Trophoblast cell (in vitro differentiated cells and primary cell): ENCODE results near the gene PHF21A.

Experiments
- DNase-seq, 2 donors: peaks; one replicate each; pipeline ENCODE4 v3.0.0-alpha.2; 2016
- H2AFZ ChIP-seq: 2 replicates; pipeline ENCODE4 v1.6.1; 2013; ENCODE audit warnings: low read length, moderate library complexity, mild to moderate bottlenecking; ENCODE audit not compliant: insufficient read depth, poor library complexity
- H2AK5ac ChIP-seq: 2 replicates; pipeline ENCODE4 v1.6.1; 2013; ENCODE audit warnings: mild to moderate bottlenecking, low read length
- H2BK120ac ChIP-seq: 2 replicates; pipeline ENCODE4 v1.6.1; 2013; ENCODE audit warnings: low read length, mild to moderate bottlenecking, moderate library complexity; ENCODE audit not compliant: insufficient read depth, poor library complexity
- H2BK12ac ChIP-seq: 2 replicates; pipeline ENCODE4 v1.6.1; 2013; ENCODE audit warnings: mild to moderate bottlenecking, low read length, moderate library complexity
- H2BK5ac ChIP-seq: 2 replicates; pipeline ENCODE4 v1.6.1; 2013; ENCODE audit warnings: low read length, low read depth, moderate library complexity, mild to moderate bottlenecking; ENCODE audit not compliant: poor library complexity
- H3K14ac ChIP-seq: 2 replicates; pipeline ENCODE4 v1.6.1; 2013; ENCODE audit warnings: mild to moderate bottlenecking, low read length
- H3K18ac ChIP-seq: 2 replicates; pipeline ENCODE4 v1.6.1; 2013; ENCODE audit warnings: mild to moderate bottlenecking, low read length
- H3K23ac ChIP-seq: 2 replicates; pipeline ENCODE4 v1.6.1; 2013; ENCODE audit warnings: low read length
- H3K27ac ChIP-seq: 2 replicates; pipeline ENCODE4 v1.5.1; 2013; ENCODE audit warnings: low read depth, mild to moderate bottlenecking, inconsistent platforms, low read length, moderate library complexity
- H3K27me3 ChIP-seq: 2 replicates; pipeline ENCODE4 v1.6.1; 2013; ENCODE audit warnings: inconsistent platforms, mild to moderate bottlenecking, low read length, moderate library complexity; ENCODE audit not compliant: insufficient read depth
- H3K36me3 ChIP-seq, 2 experiments: 1 replicate in 1 of 2; 2 replicates in 1 of 2; pipeline ENCODE4 v1.6.1; 2013; ENCODE audit warnings: low read length in 2 of 2, mild to moderate bottlenecking in 2 of 2, moderate library complexity in 1 of 2; ENCODE audit not compliant: insufficient read depth in 2 of 2, control insufficient read depth in 1 of 2
- H3K4ac ChIP-seq: 2 replicates; pipeline ENCODE4 v1.6.1; 2013; ENCODE audit warnings: low read depth, mild to moderate bottlenecking, low read length, moderate library complexity
- H3K4me1 ChIP-seq, 2 experiments: 1 replicate in 1 of 2; 2 replicates in 1 of 2; pipeline ENCODE4 v1.6.1; 2013; ENCODE audit warnings: low read length in 2 of 2, mild to moderate bottlenecking in 2 of 2, moderate library complexity in 1 of 2; ENCODE audit not compliant: insufficient read depth in 2 of 2, control insufficient read depth in 1 of 2
- H3K4me2 ChIP-seq: 2 replicates; pipeline ENCODE4 v1.6.1; 2013; ENCODE audit warnings: inconsistent platforms, mild to moderate bottlenecking, low read length, moderate library complexity
- H3K4me3 ChIP-seq: 2 replicates; pipeline ENCODE4 v1.5.1; 2013; ENCODE audit warnings: mild to moderate bottlenecking, low read depth, low read length, inconsistent platforms
- H3K79me1 ChIP-seq: one replicate; pipeline ENCODE4 v1.6.1; 2013; ENCODE audit warnings: low read length
- H3K79me2 ChIP-seq: 2 replicates; pipeline ENCODE4 v1.6.1; 2013; ENCODE audit warnings: low read length, mild to moderate bottlenecking; ENCODE audit not compliant: control insufficient read depth, insufficient read depth, poor library complexity
- H3K9ac ChIP-seq: 2 replicates; pipeline ENCODE4 v1.6.1; 2013; ENCODE audit warnings: mild to moderate bottlenecking, low read length
- H3K9me3 ChIP-seq: 2 replicates; pipeline ENCODE4 v1.6.1; 2013; ENCODE audit warnings: low read depth, mild to moderate bottlenecking, control low read depth, inconsistent platforms, low read length; ENCODE audit not compliant: insufficient read depth
- H4K12ac ChIP-seq: 2 replicates; pipeline ENCODE4 v1.6.1; 2013; ENCODE audit warnings: low read depth, mild to moderate bottlenecking, low read length, moderate library complexity
- H4K8ac ChIP-seq: 2 replicates; pipeline ENCODE4 v1.6.1; 2013; ENCODE audit warnings: low read depth, mild to moderate bottlenecking, low read length, moderate library complexity
- H4K91ac ChIP-seq: one replicate; pipeline ENCODE4 v1.6.1; 2013; ENCODE audit warnings: low read depth, mild to moderate bottlenecking, low read length, moderate library complexity
- WGBS: extraction: QIAGEN DNeasy Blood & Tissue Kit; methylation state at CpG from one replicate; pipeline ENCODE4 v1.1.7; 2013; ENCODE audit warnings: missing lambda C conversion rate; ENCODE audit not compliant: insufficient read length, insufficient coverage; ENCODE audit errors: extremely low coverage; 5-methylcytosine and 5-hydroxymethylcytosine counted together

The PHF21A gene

GRCh38 chr11:45922425-45923082 lies 198.7 kb downstream of the PHF21A start, which contains the start of gene LARGE2:
Gene LARGE2, plus strand, starts transcription at chr11:45922656. Its CDS starts 227 bp downstream, at chr11:45922883.
- Histone ChIP-seq H3K4me1 (peaks cover 13 to 27% of the 10 kb centered on the region in 2 experiments), H4K8ac (no peak within 1 kb of the TSS), H4K91ac (no peak within 1 kb of the TSS), H3K4ac (no peak within 1 kb of the TSS), H3K27me3 (peaks cover 21% of the 10 kb centered on the region), H3K23ac (no peak within 1 kb of the TSS), H2BK120ac (no peak within 1 kb of the TSS), H3K18ac (no peak within 1 kb of the TSS), H3K9me3 (peaks cover 4% of the 10 kb centered on the region), H3K4me3 (peak within 1 kb of the TSS; percentile 21), H2BK5ac (no peak within 1 kb of the TSS), H3K14ac (no peak within 1 kb of the TSS), H3K9ac (no peak within 1 kb of the TSS), H3K27ac (no peak within 1 kb of the TSS), H2BK12ac (no peak within 1 kb of the TSS), H3K36me3 (no peaks in the 10 kb centered on the region), H2AFZ (no peak within 1 kb of the TSS), H4K12ac (no peak within 1 kb of the TSS), H3K79me1 (peaks cover 9% of the 10 kb centered on the region), H3K79me2 (no peaks in the 10 kb centered on the region), H3K4me2 (peak within 1 kb of the TSS; percentile 65), H2AK5ac (no peak within 1 kb of the TSS)
- no CpG with 5 or more reads among the region's 73 CpGs for WGBS
- peak in 1 of 2 donors; percentile 33 for DNase-seq

- H2BK12ac ChIP-seq: no peak overlapping the region
- H3K36me3 ChIP-seq: no peaks in the 10 kb centered on the region
- H3K18ac ChIP-seq: no peak overlapping the region
- no peak overlapping the region for H3K14ac ChIP-seq
- H2AK5ac ChIP-seq: no peak overlapping the region
- peaks cover 21% of the 10 kb centered on the region for H3K27me3 ChIP-seq
- H3K9ac ChIP-seq: no peak overlapping the region
- no peak overlapping the region for H2BK5ac ChIP-seq
- H3K9me3 ChIP-seq: peaks cover 4% of the 10 kb centered on the region
- H3K4ac ChIP-seq: no peak overlapping the region
- no peak overlapping the region for H4K12ac ChIP-seq
- no peak overlapping the region for H2AFZ ChIP-seq
- H3K79me1 ChIP-seq: peaks cover 10% of the 10 kb centered on the region
- no peak overlapping the region for H3K27ac ChIP-seq
- H2BK120ac ChIP-seq: no peak overlapping the region
- peak overlapping the region; percentile 4 for H3K4me3 ChIP-seq
- H3K4me1 ChIP-seq: peaks cover 15 to 29% of the 10 kb centered on the region in 2 experiments
- H4K91ac ChIP-seq: no peak overlapping the region
- no peak overlapping the region for H4K8ac ChIP-seq
- H3K23ac ChIP-seq: no peak overlapping the region
- WGBS: no CpG with 5 or more reads among the region's 54 CpGs
- peak overlapping the region; percentile 65 for H3K4me2 ChIP-seq
- peak; percentile 37 to 51 for DNase-seq
- no peaks in the 10 kb centered on the region for H3K79me2 ChIP-seq
Observed at GRCh38 chr11:45921561-45922424, 199.5 kb downstream of the PHF21A start.

DNA sequence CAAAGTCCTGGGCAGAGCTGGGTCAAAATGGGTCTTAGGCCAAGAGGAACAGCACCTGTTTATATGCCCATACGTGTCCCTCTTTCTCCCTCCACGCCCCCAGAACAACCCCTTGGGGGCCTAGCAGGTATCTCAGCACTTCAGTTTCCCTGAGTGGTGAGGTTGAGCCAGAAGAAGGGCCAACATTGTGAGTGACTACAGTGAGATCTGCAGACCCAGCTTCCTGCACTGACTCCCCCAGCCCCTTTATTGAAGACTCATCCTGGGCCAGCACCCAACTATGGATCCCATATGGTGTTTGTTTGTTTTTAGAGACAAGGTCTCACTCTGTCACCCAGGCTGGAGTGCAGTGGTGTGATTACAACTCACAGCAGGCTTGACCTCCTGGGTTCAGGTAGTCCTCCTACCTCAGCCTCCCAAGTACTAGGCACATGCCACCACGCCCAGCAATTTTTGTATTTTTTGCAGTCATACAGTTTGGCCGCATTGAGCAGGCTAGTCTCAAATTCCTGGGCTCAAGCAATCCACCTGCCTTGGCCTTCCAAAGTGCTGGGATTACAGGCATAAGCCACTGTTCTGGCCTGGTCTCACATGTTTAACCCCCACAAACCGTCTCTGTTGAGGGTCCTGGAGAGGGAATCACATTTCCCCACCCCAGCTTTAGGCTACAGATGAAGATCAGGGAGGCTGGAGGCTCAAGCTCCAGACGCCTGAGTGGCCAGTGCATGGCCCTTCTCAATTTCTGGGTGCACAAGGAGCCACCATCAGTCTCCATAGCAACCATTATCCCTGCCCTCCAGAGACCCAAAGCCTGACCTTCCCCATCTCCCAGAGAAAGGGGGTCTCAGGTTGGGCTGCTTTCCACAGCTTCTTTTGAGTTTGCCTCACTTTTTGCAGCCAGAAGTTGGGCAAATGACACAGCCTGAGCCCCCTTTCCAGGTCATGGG lies 200.4 kb downstream of the PHF21A start:
- no CpG with 5 or more reads among the region's 6 CpGs for WGBS
- Histone ChIP-seq H3K4me2 (no peak overlapping the region), H3K79me1 (peaks cover 10% of the 10 kb centered on the region), H2BK5ac (no peak overlapping the region), H3K36me3 (no peaks in the 10 kb centered on the region), H3K23ac (no peak overlapping the region), H3K14ac (no peak overlapping the region), H3K27me3 (peaks cover 21% of the 10 kb centered on the region), H3K79me2 (no peaks in the 10 kb centered on the region), H2BK120ac (no peak overlapping the region), H3K4me3 (no peak overlapping the region), H3K4me1 (peaks cover 15 to 26% of the 10 kb centered on the region in 2 experiments), H3K27ac (no peak overlapping the region), H4K91ac (no peak overlapping the region), H2BK12ac (no peak overlapping the region), H3K9ac (no peak overlapping the region), H4K12ac (no peak overlapping the region), H2AK5ac (no peak overlapping the region), H2AFZ (no peak overlapping the region), H3K4ac (no peak overlapping the region), H4K8ac (no peak overlapping the region), H3K9me3 (peaks cover 4% of the 10 kb centered on the region), H3K18ac (no peak overlapping the region)
- DNase-seq: no peak
